ENCODE measurements around the gene SCAMP4.

DNA sequence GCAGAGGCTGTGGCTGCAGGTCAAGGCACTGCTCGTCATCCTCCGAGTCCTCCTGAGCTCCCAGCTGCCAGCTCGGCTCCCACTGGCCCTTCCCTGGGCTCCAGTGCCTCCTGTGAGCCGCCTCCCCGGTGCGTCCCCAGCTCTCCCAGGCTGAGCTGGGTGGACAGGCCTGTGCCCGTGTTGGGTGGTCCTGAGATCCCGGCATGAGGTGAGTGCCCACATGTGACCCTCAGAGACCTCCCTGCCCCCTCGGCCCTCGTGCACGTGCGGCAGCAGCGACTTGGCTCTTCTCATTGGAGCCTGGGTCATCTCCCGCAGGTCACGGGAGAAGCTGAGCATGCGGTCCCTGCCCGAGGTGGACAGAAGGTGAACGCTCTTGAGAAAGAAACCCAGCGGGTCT lies 15.4 kb downstream of the SCAMP4 start:
- TF ChIP-seq, protein P1, sequence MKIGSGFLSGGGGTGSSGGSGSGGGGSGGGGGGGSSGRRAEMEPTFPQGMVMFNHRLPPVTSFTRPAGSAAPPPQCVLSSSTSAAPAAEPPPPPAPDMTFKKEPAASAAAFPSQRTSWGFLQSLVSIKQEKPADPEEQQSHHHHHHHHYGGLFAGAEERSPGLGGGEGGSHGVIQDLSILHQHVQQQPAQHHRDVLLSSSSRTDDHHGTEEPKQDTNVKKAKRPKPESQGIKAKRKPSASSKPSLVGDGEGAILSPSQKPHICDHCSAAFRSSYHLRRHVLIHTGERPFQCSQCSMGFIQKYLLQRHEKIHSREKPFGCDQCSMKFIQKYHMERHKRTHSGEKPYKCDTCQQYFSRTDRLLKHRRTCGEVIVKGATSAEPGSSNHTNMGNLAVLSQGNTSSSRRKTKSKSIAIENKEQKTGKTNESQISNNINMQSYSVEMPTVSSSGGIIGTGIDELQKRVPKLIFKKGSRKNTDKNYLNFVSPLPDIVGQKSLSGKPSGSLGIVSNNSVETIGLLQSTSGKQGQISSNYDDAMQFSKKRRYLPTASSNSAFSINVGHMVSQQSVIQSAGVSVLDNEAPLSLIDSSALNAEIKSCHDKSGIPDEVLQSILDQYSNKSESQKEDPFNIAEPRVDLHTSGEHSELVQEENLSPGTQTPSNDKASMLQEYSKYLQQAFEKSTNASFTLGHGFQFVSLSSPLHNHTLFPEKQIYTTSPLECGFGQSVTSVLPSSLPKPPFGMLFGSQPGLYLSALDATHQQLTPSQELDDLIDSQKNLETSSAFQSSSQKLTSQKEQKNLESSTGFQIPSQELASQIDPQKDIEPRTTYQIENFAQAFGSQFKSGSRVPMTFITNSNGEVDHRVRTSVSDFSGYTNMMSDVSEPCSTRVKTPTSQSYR (CRISPR knock-in tag; IDR thresholded peaks at IDR 0.05; ENCODE audit: borderline replicate concordance): no peak
- TF ChIP-seq, protein P2, sequence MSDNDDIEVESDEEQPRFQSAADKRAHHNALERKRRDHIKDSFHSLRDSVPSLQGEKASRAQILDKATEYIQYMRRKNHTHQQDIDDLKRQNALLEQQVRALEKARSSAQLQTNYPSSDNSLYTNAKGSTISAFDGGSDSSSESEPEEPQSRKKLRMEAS (IDR thresholded peaks at IDR 0.05): no peak
- TF ChIP-seq, protein P3, sequence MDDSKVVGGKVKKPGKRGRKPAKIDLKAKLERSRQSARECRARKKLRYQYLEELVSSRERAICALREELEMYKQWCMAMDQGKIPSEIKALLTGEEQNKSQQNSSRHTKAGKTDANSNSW (CRISPR knock-in tag; IDR thresholded peaks at IDR 0.05; ENCODE audit: borderline replicate concordance): no peak
- TF ChIP-seq MAFF (IDR thresholded peaks at IDR 0.05; ENCODE audit: low read depth, low read length): no peak
- TF ChIP-seq, protein P4, sequence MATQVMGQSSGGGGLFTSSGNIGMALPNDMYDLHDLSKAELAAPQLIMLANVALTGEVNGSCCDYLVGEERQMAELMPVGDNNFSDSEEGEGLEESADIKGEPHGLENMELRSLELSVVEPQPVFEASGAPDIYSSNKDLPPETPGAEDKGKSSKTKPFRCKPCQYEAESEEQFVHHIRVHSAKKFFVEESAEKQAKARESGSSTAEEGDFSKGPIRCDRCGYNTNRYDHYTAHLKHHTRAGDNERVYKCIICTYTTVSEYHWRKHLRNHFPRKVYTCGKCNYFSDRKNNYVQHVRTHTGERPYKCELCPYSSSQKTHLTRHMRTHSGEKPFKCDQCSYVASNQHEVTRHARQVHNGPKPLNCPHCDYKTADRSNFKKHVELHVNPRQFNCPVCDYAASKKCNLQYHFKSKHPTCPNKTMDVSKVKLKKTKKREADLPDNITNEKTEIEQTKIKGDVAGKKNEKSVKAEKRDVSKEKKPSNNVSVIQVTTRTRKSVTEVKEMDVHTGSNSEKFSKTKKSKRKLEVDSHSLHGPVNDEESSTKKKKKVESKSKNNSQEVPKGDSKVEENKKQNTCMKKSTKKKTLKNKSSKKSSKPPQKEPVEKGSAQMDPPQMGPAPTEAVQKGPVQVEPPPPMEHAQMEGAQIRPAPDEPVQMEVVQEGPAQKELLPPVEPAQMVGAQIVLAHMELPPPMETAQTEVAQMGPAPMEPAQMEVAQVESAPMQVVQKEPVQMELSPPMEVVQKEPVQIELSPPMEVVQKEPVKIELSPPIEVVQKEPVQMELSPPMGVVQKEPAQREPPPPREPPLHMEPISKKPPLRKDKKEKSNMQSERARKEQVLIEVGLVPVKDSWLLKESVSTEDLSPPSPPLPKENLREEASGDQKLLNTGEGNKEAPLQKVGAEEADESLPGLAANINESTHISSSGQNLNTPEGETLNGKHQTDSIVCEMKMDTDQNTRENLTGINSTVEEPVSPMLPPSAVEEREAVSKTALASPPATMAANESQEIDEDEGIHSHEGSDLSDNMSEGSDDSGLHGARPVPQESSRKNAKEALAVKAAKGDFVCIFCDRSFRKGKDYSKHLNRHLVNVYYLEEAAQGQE (IDR thresholded peaks at IDR 0.05; ENCODE audit: borderline replicate concordance in 1 of 2, low read depth in 1 of 2, low read length in 2 of 2): no peak

All from HepG2 (cell line).